Natural killer cell (primary cell): ENCODE data around the gene ATP5PF. TPM values are rescaled to one million over a fixed set of nuclear protein-coding genes. Genes with fewer than 3 reads are reported as not detected.

Experiments
- ATAC-seq, 3 donors: fragments of 150-1000 bp in 2 of 3; fragments of 200-7000 bp in 1 of 3; cut with Tn5 transposase; 1 replicate in 1 of 3; 2 replicates in 2 of 3; pipeline ENCODE4 v1.10.0; 2021; ENCODE audit warnings: mild to moderate bottlenecking in 2 of 3, moderate library complexity in 2 of 3
- DNase-seq, 2 donors: peaks; one replicate each; pipeline versions ENCODE4 v3.0.0 to v3.0.0-alpha.2; 2013 to 2021; ENCODE audit warnings: mixed read lengths in 1 of 2
- H3K27ac ChIP-seq: one replicate; pipeline ENCODE4 v1.5.1; 2013; ENCODE audit warnings: mild to moderate bottlenecking, low read length
- H3K27me3 ChIP-seq: one replicate; pipeline ENCODE4 v1.6.1; 2013; ENCODE audit warnings: low read length; ENCODE audit not compliant: control insufficient read depth, insufficient read depth
- H3K36me3 ChIP-seq: one replicate; pipeline ENCODE4 v1.6.1; 2013; ENCODE audit warnings: low read length; ENCODE audit not compliant: control insufficient read depth, insufficient read depth
- H3K4me1 ChIP-seq: one replicate; pipeline ENCODE4 v1.6.1; 2013; ENCODE audit warnings: low read length; ENCODE audit not compliant: control insufficient read depth, insufficient read depth
- H3K4me3 ChIP-seq: one replicate; pipeline ENCODE4 v1.5.1; 2013; ENCODE audit warnings: low read length
- H3K9me3 ChIP-seq: one replicate; pipeline ENCODE4 v1.6.1; 2013; ENCODE audit warnings: low read length; ENCODE audit not compliant: control insufficient read depth, insufficient read depth
- H3K27ac Mint-ChIP-seq, 2 donors: one replicate each; pipeline ENCODE4 v1.8.0; 2022; ENCODE audit warnings: mild to moderate bottlenecking in 2 of 2, mixed read lengths in 2 of 2, moderate library complexity in 1 of 2
- H3K27me3 Mint-ChIP-seq, 2 donors: one replicate each; pipeline ENCODE4 v1.8.0; 2022; ENCODE audit warnings: low read depth in 2 of 2, mixed read lengths in 2 of 2
- H3K36me3 Mint-ChIP-seq: one replicate; pipeline ENCODE4 v1.8.0; 2022; ENCODE audit warnings: mixed read lengths
- H3K4me1 Mint-ChIP-seq, 2 donors: one replicate each; pipeline ENCODE4 v1.8.0; 2022; ENCODE audit warnings: mixed read lengths in 2 of 2
- H3K4me3 Mint-ChIP-seq: one replicate; pipeline ENCODE4 v1.8.0; 2022; ENCODE audit warnings: mild to moderate bottlenecking, moderate library complexity, mixed read lengths
- H3K9me3 Mint-ChIP-seq, 2 donors: one replicate each; pipeline ENCODE4 v1.8.0; 2022; ENCODE audit warnings: mixed read lengths in 2 of 2
- CTCF ChIP-seq: fragments of 200-600 bp; IDR thresholded peaks from one replicate; pipeline ENCODE4 v1.8.0; 2022; ENCODE audit warnings: antibody characterized with exemption
- WGBS: methylation state at CpG from one replicate; pipeline ENCODE4 v1.1.7; 2013; ENCODE audit warnings: missing lambda C conversion rate; ENCODE audit not compliant: insufficient coverage; 5-methylcytosine and 5-hydroxymethylcytosine counted together
- intact Hi-C: fragments of 100-400 bp; cut with micrococcal nuclease; formaldehyde crosslinking; loops from one replicate; pipeline ENCODE4 v1.14.2; 2022
- total RNA-seq, 4 donors: library from RNA; stranded (reverse); fragments of 120-200 nt in 1 of 4; gene quantifications; one replicate each; pipeline versions ENCODE4 v1.2.3 to v1.2.4, GENCODE V29; 2013 to 2022

The ATP5PF gene
- total RNA-seq, 3 donors from 2014 or later (not counting 1 experiment from before 2014, with no cell fraction given) = 36.2 to 41.6 (median 36.4) TPM

GRCh38 chr21:25767921-25768320, 33.2 kb upstream of the ATP5PF start:
- intact Hi-C loops = no loop called here
- H3K36me3 ChIP-seq = peaks cover 56% of the 10 kb centered on the region
- no peak overlapping the region for H3K27ac Mint-ChIP-seq
- H3K4me3 Mint-ChIP-seq = no peak overlapping the region
- TF ChIP-seq CTCF = no peak
- no peak for DNase-seq
- H3K4me1 ChIP-seq = no peaks in the 10 kb centered on the region
- H3K27ac ChIP-seq = no peak overlapping the region
- H3K9me3 ChIP-seq = no peaks in the 10 kb centered on the region
- peaks cover 18% of the 10 kb centered on the region for H3K36me3 Mint-ChIP-seq
- H3K4me3 ChIP-seq = no peak overlapping the region
- H3K27me3 Mint-ChIP-seq = no peaks in the 10 kb centered on the region
- H3K4me1 Mint-ChIP-seq = no peaks in the 10 kb centered on the region
- ATAC-seq = no peak
- H3K27me3 ChIP-seq = no peaks in the 10 kb centered on the region
- no peaks in the 10 kb centered on the region for H3K9me3 Mint-ChIP-seq
- WGBS = 88% methylated on average over 3 of the region's 3 CpGs

- Mint-ChIP-seq H3K27ac (no peak overlapping the region), H3K36me3 (peaks cover 18% of the 10 kb centered on the region), H3K4me3 (no peak overlapping the region), H3K27me3 (no peaks in the 10 kb centered on the region), H3K4me1 (peaks cover 0 to 14% of the 10 kb centered on the region in 2 donors), H3K9me3 (no peaks in the 10 kb centered on the region)
- no peaks in the 10 kb centered on the region for H3K27me3 ChIP-seq
- no peaks in the 10 kb centered on the region for H3K9me3 ChIP-seq
- TF ChIP-seq CTCF = no peak
- no peak overlapping the region for H3K27ac ChIP-seq
- intact Hi-C loops = no loop called here
- 100% methylated on average over 3 of the region's 3 CpGs for WGBS
- ATAC-seq (no peak), DNase-seq (no peak)
- no peak overlapping the region for H3K4me3 ChIP-seq
- H3K4me1 ChIP-seq = no peaks in the 10 kb centered on the region
- H3K36me3 ChIP-seq = peaks cover 79% of the 10 kb centered on the region
Observed at GRCh38 chr21:25764065-25764464, 29.4 kb upstream of the ATP5PF start.

GRCh38 chr21:25760677-25761076, 26.0 kb upstream of the ATP5PF start:
- Histone ChIP-seq H3K36me3 (peaks cover 70% of the 10 kb centered on the region), H3K4me1 (no peaks in the 10 kb centered on the region), H3K27me3 (no peaks in the 10 kb centered on the region), H3K4me3 (no peak overlapping the region), H3K27ac (no peak overlapping the region), H3K9me3 (no peaks in the 10 kb centered on the region)
- H3K27ac Mint-ChIP-seq = peak overlapping the region; percentile 29 to 39
- H3K9me3 Mint-ChIP-seq = no peaks in the 10 kb centered on the region
- ATAC-seq (no peak), DNase-seq (no peak)
- H3K4me3 Mint-ChIP-seq = no peak overlapping the region
- H3K4me1 Mint-ChIP-seq = peaks cover 16 to 28% of the 10 kb centered on the region in 2 donors
- peaks cover 5% of the 10 kb centered on the region for H3K36me3 Mint-ChIP-seq
- no peak for TF ChIP-seq CTCF
- WGBS = 50% methylated on average over 1 of the region's 1 CpG
- intact Hi-C loops = no loop called here
- H3K27me3 Mint-ChIP-seq = no peaks in the 10 kb centered on the region

GRCh38 chr21:25760061-25760460, 25.4 kb upstream of the ATP5PF start:
- no peak for TF ChIP-seq CTCF
- ATAC-seq (no peak), DNase-seq (no peak)
- WGBS = 97% methylated on average over 3 of the region's 3 CpGs
- peaks cover 63% of the 10 kb centered on the region for H3K36me3 ChIP-seq
- no peak overlapping the region for H3K4me3 Mint-ChIP-seq
- H3K27me3 Mint-ChIP-seq = no peaks in the 10 kb centered on the region
- H3K27me3 ChIP-seq = no peaks in the 10 kb centered on the region
- H3K4me1 Mint-ChIP-seq = peaks cover 19 to 35% of the 10 kb centered on the region in 2 donors
- H3K4me3 ChIP-seq = no peak overlapping the region
- no peak overlapping the region for H3K27ac ChIP-seq
- H3K36me3 Mint-ChIP-seq = no peaks in the 10 kb centered on the region
- H3K4me1 ChIP-seq = no peaks in the 10 kb centered on the region
- H3K9me3 Mint-ChIP-seq = no peaks in the 10 kb centered on the region
- no peaks in the 10 kb centered on the region for H3K9me3 ChIP-seq
- intact Hi-C loops = no loop called here
- H3K27ac Mint-ChIP-seq = no peak overlapping the region
